Measurements from ENCODE around the gene RAB43. TPM values are rescaled to one million over a fixed set of nuclear protein-coding genes. Genes with fewer than 3 reads are reported as not detected.

RAB43 gene
- total RNA-seq, 1 experiment from 2014 or later: 13.5 TPM

DNA sequence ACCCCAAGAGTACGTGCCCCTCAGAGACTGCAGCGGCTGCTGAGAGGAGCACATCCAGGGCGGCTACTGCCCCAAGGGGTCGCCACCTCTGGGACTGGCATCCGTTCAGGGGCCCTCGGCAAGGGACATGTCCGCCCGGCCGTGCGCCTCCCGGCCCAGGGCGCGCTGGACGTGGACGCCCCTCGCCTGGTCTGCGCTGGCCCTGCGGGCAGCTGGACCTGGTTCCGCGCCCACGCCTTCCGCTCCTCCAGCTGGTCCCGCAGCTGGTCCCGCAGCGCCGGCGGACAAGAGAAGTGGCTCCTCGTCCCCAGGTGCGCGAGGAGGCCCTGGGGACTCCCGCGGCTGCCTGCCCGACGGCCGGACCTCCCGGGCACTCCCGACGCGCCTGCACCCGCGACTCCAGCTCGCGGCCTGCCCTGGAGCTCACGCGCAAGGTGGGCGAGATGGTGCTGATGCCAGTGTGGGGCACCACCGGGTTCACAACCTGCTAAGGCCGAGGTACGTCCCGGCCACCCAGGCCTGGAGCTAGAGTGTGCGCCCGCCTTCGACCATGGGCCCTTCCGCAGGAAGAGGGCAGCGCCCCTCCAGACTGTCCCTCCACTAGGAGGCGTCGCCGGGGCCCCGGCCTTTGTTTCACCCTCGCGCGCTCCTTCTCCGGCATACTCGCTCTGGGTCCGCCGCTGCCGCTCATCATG is 75.4 kb downstream of the RAB43 start:
- Histone ChIP-seq H3K27me3 (ENCODE audit: insufficient read depth, low read length) (0 out of 2 replicates have a peak, but pooled peaks cover 3% of the 10 kb centered on the region), H3K9me2 (ENCODE audit: insufficient read depth) (no peaks in the 10 kb centered on the region), H3K4me1 (ENCODE audit: control insufficient read depth in 1 of 2, insufficient read depth in 2 of 2, low read length in 2 of 2) (no peaks in the 10 kb centered on the region), H3K9me3 (ENCODE audit: control insufficient read depth in 1 of 2, insufficient read depth in 1 of 2, low read depth in 1 of 2, low read length in 2 of 2) (no peaks in the 10 kb centered on the region), H3K4me2 (ENCODE audit: low read length) (no peak overlapping the region), H3K9ac (ENCODE audit: low read length) (no peak overlapping the region), H4K20me1 (ENCODE audit: insufficient read depth) (no peaks in the 10 kb centered on the region), H3K36me3 (ENCODE audit: control insufficient read depth in 1 of 2, insufficient read depth in 2 of 2, low read length in 2 of 2) (no peaks in the 10 kb centered on the region), H3K79me2 (ENCODE audit: insufficient read depth, low read length) (no peaks in the 10 kb centered on the region), H2AFZ (ENCODE audit: low read depth, low read length, poor library complexity, severe bottlenecking) (no peak overlapping the region), H3K27ac (ENCODE audit: low read depth, low read length) (no peak overlapping the region), H3K4me3 (replicated peaks in 1 of 2; ENCODE audit: low read depth in 1 of 2, low read length in 2 of 2) (no peak overlapping the region)
- TF ChIP-seq POLR2A (IDR thresholded peaks at IDR 0.05; ENCODE audit: borderline replicate concordance, extremely low read depth, insufficient read depth, insufficient read length) (no peak), ELF1 (IDR thresholded peaks at IDR 0.05; ENCODE audit: borderline replicate concordance, low read depth) (no peak), ZNF274 (IDR thresholded peaks at IDR 0.05; ENCODE audit: low read depth, low read length) (no peak), CBX3 (IDR thresholded peaks at IDR 0.05; ENCODE audit: low read depth) (no peak), SIN3A (IDR thresholded peaks at IDR 0.05; ENCODE audit: low read depth) (no peak), POLR2AphosphoS5 (IDR thresholded peaks at IDR 0.05; ENCODE audit: low read depth, low read length) (no peak), TCF7L2 (IDR thresholded peaks at IDR 0.05; ENCODE audit: borderline replicate concordance, extremely low read depth, insufficient read depth, insufficient read length) (no peak), EZH2 (IDR thresholded peaks at IDR 0.05) (no peak), RAD21 (IDR thresholded peaks at IDR 0.05; ENCODE audit: low read depth) (no peak), EZH2phosphoT487 (IDR thresholded peaks at IDR 0.05; ENCODE audit: borderline replicate concordance) (no peak), FOSL1 (IDR thresholded peaks at IDR 0.05; ENCODE audit: low read depth) (no peak), EGR1 (IDR thresholded peaks at IDR 0.05; ENCODE audit: low read depth) (no peak), ZFX (IDR thresholded peaks at IDR 0.05) (no peak)
- TF ChIP-seq, protein P1, sequence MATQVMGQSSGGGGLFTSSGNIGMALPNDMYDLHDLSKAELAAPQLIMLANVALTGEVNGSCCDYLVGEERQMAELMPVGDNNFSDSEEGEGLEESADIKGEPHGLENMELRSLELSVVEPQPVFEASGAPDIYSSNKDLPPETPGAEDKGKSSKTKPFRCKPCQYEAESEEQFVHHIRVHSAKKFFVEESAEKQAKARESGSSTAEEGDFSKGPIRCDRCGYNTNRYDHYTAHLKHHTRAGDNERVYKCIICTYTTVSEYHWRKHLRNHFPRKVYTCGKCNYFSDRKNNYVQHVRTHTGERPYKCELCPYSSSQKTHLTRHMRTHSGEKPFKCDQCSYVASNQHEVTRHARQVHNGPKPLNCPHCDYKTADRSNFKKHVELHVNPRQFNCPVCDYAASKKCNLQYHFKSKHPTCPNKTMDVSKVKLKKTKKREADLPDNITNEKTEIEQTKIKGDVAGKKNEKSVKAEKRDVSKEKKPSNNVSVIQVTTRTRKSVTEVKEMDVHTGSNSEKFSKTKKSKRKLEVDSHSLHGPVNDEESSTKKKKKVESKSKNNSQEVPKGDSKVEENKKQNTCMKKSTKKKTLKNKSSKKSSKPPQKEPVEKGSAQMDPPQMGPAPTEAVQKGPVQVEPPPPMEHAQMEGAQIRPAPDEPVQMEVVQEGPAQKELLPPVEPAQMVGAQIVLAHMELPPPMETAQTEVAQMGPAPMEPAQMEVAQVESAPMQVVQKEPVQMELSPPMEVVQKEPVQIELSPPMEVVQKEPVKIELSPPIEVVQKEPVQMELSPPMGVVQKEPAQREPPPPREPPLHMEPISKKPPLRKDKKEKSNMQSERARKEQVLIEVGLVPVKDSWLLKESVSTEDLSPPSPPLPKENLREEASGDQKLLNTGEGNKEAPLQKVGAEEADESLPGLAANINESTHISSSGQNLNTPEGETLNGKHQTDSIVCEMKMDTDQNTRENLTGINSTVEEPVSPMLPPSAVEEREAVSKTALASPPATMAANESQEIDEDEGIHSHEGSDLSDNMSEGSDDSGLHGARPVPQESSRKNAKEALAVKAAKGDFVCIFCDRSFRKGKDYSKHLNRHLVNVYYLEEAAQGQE (IDR thresholded peaks at IDR 0.05; ENCODE audit: low read depth): no peak
- TF ChIP-seq, protein P2, sequence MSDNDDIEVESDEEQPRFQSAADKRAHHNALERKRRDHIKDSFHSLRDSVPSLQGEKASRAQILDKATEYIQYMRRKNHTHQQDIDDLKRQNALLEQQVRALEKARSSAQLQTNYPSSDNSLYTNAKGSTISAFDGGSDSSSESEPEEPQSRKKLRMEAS (IDR thresholded peaks at IDR 0.05): no peak
- TF ChIP-seq, protein P3, sequence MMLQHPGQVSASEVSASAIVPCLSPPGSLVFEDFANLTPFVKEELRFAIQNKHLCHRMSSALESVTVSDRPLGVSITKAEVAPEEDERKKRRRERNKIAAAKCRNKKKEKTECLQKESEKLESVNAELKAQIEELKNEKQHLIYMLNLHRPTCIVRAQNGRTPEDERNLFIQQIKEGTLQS (IDR thresholded peaks at IDR 0.05): no peak
- ATAC-seq (peak; percentile 40; the same call in 1 of the 2 replicates), DNase-seq (ENCODE audit: low read depth, low spot score) (no peak)
- POLR2A ChIA-PET: no interaction called here
- CTCF ChIA-PET: no interaction called here
- RAD21 ChIA-PET (ENCODE audit: low non-redundant PET in 1 of 2, low total read pairs in 2 of 2, uncharacterized antibody in 2 of 2, unreplicated experiment in 2 of 2): no interaction called here
- intact Hi-C loops (cut with micrococcal nuclease): no loop called here
- BruUV-seq (replicated peaks): no TSS peak
